HEK293T (cell line): Measurements from ENCODE around the gene DPP3.

Source experiments
- CTCF ChIA-PET: fragments of 350-600 bp; formaldehyde crosslinking; extraction: SDS; loops from one replicate; lab custom pipeline; 2021; ENCODE audit warnings: antibody characterized with exemption, inconsistent platforms; lab: Yijun Ruan, JAX
- POLR2A ChIA-PET: fragments of 350-600 bp; formaldehyde crosslinking; extraction: SDS; loops from one replicate; lab custom pipeline; 2020; ENCODE audit warnings: antibody characterized with exemption, inconsistent platforms; lab: Yijun Ruan, JAX
- DNase-seq: peaks from one replicate; pipeline ENCODE4 v3.0.0; 2012; ENCODE audit warnings: mixed read lengths; ENCODE audit errors: extremely low spot score
- ARNT ChIP-seq: fragments of 450-650 bp; IDR thresholded peaks from 2 replicates; pipeline ENCODE4 v1.6.1; 2017; ENCODE audit warnings: mild to moderate bottlenecking
- BHLHE40 ChIP-seq: fragments of 450-650 bp; IDR thresholded peaks from 2 replicates; pipeline ENCODE4 v1.6.1; 2016; ENCODE audit warnings: mild to moderate bottlenecking, moderate library complexity, borderline replicate concordance
- CTBP1 ChIP-seq: fragments of 450-650 bp; IDR thresholded peaks from 2 replicates; pipeline ENCODE4 v1.6.1; 2016; ENCODE audit warnings: borderline replicate concordance
- ELF4 ChIP-seq: fragments of 450-650 bp; IDR thresholded peaks from 2 replicates; pipeline ENCODE4 v1.6.1; 2017; ENCODE audit warnings: antibody characterized with exemption
- FOXA1 ChIP-seq: fragments of 450-650 bp; IDR thresholded peaks from 2 replicates; pipeline ENCODE4 v1.6.1; 2016; ENCODE audit warnings: mild to moderate bottlenecking
- FOXK2 ChIP-seq: fragments of 450-650 bp; IDR thresholded peaks from 2 replicates; pipeline ENCODE4 v1.6.1; 2016; ENCODE audit warnings: mild to moderate bottlenecking
- FOXM1 ChIP-seq: fragments of 450-650 bp; IDR thresholded peaks from 2 replicates; pipeline ENCODE4 v1.6.1; 2017; ENCODE audit warnings: mild to moderate bottlenecking, borderline replicate concordance
- HDGF ChIP-seq: fragments of 450-650 bp; IDR thresholded peaks from 2 replicates; pipeline ENCODE4 v1.6.1; 2017; ENCODE audit warnings: antibody characterized with exemption, borderline replicate concordance
- L3MBTL2 ChIP-seq: fragments of 450-650 bp; conservative IDR thresholded peaks from 2 replicates; pipeline ENCODE4 v1.6.1; 2016; ENCODE audit warnings: mild to moderate bottlenecking
- LEF1 ChIP-seq: fragments of 450-650 bp; IDR thresholded peaks from 2 replicates; pipeline ENCODE4 v1.6.1; 2017; ENCODE audit warnings: mild to moderate bottlenecking, borderline replicate concordance
- NFRKB ChIP-seq: fragments of 450-650 bp; IDR thresholded peaks from 2 replicates; pipeline ENCODE4 v1.6.1; 2016; ENCODE audit warnings: mild to moderate bottlenecking, moderate library complexity
- SP1 ChIP-seq: fragments of 450-650 bp; IDR thresholded peaks from 2 replicates; pipeline ENCODE4 v1.6.1; 2017
- SUZ12 ChIP-seq: fragments of 450-650 bp; IDR thresholded peaks from 2 replicates; pipeline ENCODE4 v1.6.1; 2016; ENCODE audit warnings: mild to moderate bottlenecking
- TARDBP ChIP-seq: fragments of 450-650 bp; IDR thresholded peaks from 2 replicates; pipeline ENCODE4 v1.6.1; 2016
- ZNF384 ChIP-seq: fragments of 450-650 bp; IDR thresholded peaks from 2 replicates; pipeline ENCODE4 v1.6.1; 2016
- TF ChIP-seq, protein P1 (sequence below): fragments of 450-650 bp; IDR thresholded peaks from 2 replicates; pipeline ENCODE4 v1.6.1; 2016

The DPP3 gene

DNA sequence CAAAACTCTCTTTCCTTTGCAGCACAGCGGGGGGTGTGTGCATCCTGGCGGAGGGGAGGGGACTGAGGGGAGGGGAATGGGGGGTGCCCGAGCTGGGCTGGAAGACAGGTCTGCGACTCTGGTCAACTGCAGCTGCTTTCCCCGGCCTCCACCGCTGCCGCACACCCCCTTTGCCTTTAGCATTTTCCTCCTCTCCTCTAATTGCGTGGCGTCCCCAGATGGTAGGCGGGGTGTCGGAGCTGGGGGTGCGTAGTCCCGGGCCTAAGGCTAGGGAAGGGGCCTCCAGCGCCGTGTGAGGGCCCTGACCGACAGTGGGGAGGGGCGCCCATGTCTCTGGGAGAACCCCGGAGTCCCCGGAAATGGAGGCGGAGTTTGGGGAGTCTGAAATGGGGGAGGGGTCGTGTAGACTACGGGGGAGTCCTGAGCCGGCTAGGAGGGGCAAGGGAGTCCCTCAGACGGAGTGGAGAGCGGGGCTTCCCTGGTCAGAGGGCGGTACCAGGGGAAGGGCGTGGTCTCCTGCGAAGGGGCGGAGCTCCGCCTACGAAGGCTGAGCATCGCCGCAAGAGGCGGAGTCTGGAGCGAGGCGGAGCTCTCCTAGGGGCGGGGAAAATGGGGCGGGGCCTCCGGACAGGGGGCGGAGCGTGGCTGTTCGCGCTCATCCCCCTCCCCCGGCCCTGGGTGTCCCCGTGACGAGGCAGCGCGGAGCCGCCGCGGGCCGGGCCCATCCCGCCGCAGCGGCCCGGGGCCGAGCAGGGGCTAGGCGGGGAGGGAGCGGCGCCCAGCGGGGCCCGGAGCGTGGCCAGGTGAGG is 13.8 kb upstream of the DPP3 start, which contains the start of gene PELI3:
Gene PELI3 (plus strand): TSS at position 681 of the 809 bp plus-strand sequence. CDS start 1,224 bp downstream, outside the sequence.
- ChIA-PET POLR2A (interaction anchor here (0.6 to 1.7 kb wide), 5 partner anchors 12 to 45 kb away, joined by 3 to 11 read pairs (median 3); partner anchors contain the start of genes DPP3, MRPL11 and NPAS4), CTCF (interaction anchor here (0.9 kb wide), 2 partner anchors 27 to 155 kb away, joined by 3 to 4 read pairs; no protein-coding TSS in a partner anchor)
- peak; percentile 100 for DNase-seq
- TF ChIP-seq CTBP1 (no peak), TARDBP (no peak), ZNF384 (no peak), SP1 (no peak), HDGF (no peak), SUZ12 (no peak), FOXA1 (no peak)

DNA sequence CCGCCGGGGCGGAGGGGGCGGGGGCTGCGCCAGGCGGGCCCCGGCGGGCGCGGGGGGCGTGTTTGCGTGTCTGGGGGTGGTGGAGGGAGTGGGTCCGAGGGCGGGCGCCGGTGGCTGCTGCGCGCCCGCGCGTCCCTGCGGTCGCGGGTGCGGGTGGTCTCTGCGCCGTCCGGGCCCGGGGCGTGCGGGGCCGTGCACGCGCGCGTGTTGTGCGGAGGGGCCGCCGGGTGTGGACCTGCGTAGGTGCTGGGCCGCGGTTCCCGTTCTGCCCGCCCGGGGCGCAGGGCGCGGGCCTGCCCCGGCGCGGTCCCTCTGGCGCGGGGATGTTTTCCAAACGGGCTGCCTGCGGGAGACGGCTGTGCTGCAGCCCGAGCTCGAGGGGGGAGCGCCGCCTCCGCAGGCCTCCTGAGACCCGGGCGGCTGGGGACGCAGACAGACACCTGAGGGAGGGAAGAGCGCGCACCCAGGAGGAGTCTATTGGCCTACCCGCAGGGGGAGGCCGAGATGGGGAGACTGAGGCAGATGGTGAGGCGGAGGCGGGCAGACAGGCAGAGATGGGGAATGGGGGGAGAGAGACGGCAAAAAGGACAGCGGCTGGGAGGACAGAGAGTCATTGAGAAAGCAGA is 13.1 kb upstream of the DPP3 start:
- ChIA-PET CTCF (interaction anchor here (0.9 kb wide), 2 partner anchors 28 to 156 kb away, joined by 3 to 4 read pairs; no protein-coding TSS in a partner anchor), POLR2A (interaction anchor here (0.6 to 2.7 kb wide), 6 partner anchors 12 to 46 kb away, joined by 3 to 14 read pairs (median 6); partner anchors contain the start of genes DPP3, MRPL11 and NPAS4)
- TF ChIP-seq CTBP1 (no peak), ARNT (no peak), NFRKB (no peak), FOXM1 (no peak), L3MBTL2 (no peak), BHLHE40 (no peak), ZNF384 (no peak), HDGF (no peak)
- TF ChIP-seq, protein P1, sequence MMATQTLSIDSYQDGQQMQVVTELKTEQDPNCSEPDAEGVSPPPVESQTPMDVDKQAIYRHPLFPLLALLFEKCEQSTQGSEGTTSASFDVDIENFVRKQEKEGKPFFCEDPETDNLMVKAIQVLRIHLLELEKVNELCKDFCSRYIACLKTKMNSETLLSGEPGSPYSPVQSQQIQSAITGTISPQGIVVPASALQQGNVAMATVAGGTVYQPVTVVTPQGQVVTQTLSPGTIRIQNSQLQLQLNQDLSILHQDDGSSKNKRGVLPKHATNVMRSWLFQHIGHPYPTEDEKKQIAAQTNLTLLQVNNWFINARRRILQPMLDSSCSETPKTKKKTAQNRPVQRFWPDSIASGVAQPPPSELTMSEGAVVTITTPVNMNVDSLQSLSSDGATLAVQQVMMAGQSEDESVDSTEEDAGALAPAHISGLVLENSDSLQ: no peak
- peak; percentile 62 for DNase-seq

DNA sequence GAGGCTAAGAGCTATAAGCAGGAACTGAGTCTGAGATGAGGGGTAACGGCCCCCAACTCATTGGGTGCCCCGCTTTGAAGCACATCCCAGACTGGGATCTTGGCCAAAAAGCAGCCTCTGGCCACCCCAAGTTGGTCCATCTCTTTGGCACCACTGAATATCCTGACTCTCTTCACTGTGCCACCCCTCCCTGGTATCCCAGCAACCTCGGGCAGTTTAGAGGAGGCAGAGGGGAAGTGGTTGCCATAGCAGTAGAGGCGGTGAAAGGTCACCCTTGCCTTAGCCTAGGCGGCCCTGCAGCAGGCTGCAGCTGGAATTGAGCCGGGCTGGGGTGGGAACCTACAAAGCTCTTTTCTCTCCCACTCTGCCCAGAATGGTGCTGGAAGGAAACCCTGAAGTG is 12.5 kb upstream of the DPP3 start:
- TF ChIP-seq SUZ12 (no peak), ELF4 (no peak), HDGF (no peak)
- TF ChIP-seq, protein P1: no peak
- no peak for DNase-seq
- CTCF ChIA-PET: no interaction called here
- POLR2A ChIA-PET: interaction anchor here (1.9 to 2.7 kb wide), 2 partner anchors 12 to 29 kb away, joined by 4 to 14 read pairs; partner anchors contain the start of genes DPP3 and MRPL11

DNA sequence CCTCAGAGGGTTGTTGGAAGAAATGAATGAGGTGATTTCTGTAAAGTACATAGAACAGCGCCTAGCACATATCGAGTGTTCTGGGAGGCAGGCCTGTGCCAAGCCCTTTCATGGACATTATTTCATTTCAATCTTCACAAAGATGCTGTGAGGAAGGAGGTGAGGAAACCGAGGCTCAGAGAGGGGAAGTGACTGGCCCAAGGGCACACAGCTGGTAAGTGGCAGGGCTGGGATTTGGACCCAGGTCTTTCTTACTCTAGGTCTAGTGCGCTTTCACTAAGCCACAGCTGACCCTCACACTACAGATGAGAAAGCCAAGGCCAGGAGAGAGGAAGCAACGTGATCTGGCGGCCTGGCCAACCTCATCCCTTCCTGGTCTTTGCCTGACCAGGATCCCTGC is 11.5 kb upstream of the DPP3 start:
- DNase-seq: no peak
- POLR2A ChIA-PET: interaction anchor here (1.9 to 2.7 kb wide), 2 partner anchors 11 to 30 kb away, joined by 4 to 14 read pairs; partner anchors contain the start of genes DPP3 and MRPL11
- TF ChIP-seq ELF4: no peak
- no peak for TF ChIP-seq TARDBP
- CTCF ChIA-PET: interaction anchor here (1.5 kb wide), 1 partner anchor 10 kb away, joined by 8 read pairs; no protein-coding TSS in a partner anchor

DNA sequence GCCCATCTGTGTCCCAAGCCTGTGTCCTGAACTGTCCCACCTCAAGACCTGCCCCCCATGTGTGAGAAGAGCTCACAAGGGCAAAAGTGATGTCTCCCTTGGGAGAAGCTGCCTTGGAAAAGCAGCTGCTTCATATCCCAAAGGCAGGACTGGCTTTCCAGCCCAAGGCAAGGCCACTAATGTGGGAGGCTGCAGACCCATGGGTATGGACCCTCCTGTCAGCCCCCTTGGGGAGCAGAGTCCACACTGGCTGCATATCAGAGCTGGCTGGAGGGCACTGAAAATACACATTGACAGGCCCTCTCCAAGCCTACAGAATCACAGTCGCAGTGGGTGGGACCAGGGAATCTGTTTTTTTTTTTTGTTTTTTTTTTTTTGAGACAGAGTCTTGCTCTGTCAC is 10.8 kb upstream of the DPP3 start:
- no peak for TF ChIP-seq SP1
- peak; percentile 39; the same call in 1 of the 2 replicates for TF ChIP-seq ZNF384
- TF ChIP-seq NFRKB: no peak
- DNase-seq: no peak
- POLR2A ChIA-PET: interaction anchor here (1.9 to 2.7 kb wide), 2 partner anchors 11 to 31 kb away, joined by 4 to 14 read pairs; partner anchors contain the start of genes DPP3 and MRPL11
- CTCF ChIA-PET: interaction anchor here (1.0 to 1.5 kb wide), 2 partner anchors 9 to 22 kb away, joined by 4 to 8 read pairs; no protein-coding TSS in a partner anchor

DNA sequence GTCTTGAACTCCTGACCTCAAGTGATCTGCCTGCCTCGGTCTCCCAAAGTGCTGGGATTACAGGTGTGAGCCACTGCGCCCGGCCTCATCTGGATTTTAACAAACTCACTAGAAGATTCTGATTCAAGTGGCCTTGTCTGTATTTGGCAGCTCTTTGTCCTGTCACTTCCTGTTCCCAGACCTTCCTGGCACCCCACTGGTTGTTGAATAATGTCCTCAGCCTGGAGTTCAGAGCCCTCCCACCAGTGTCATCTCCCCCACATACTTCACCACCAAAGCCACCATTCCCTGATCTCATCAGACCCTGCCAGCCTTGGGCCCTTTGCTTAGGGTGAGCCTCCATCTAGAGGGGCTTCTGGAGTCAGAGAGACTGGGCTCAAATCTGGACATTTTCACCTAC is 10.2 kb upstream of the DPP3 start:
- no peak for DNase-seq

DNA sequence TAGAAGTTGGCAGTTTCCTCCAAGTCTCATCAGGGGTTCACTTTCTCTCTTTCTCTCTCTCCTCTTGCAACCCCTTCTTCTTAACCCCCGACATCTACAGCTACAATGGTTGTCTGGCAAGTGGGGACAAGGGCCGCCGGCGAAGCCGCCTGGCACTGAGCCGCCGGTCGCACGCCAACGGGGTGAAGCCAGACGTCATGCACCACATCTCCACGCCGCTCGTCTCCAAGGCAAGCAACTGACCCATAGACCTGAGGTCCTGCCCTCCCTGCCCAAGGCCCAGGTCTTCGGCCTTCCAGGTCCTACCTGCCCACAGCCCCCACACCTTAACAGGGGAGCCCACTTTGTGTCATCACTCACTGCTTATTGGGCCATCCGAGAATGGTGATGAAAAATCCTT is 9.1 kb upstream of the DPP3 start:
- ChIA-PET CTCF (interaction anchor here (1.2 kb wide), 1 partner anchor 8 kb away, joined by 3 read pairs; no protein-coding TSS in a partner anchor), POLR2A (interaction anchor here (1.5 kb wide), 1 partner anchor 9 kb away, joined by 6 read pairs; the partner anchor contains the start of gene DPP3)
- TF ChIP-seq L3MBTL2: no peak
- TF ChIP-seq ELF4: no peak
- TF ChIP-seq FOXM1: no peak
- no peak for TF ChIP-seq FOXK2
- no peak for TF ChIP-seq ZNF384
- TF ChIP-seq FOXA1: no peak
- TF ChIP-seq SUZ12: no peak
- no peak for TF ChIP-seq SP1
- TF ChIP-seq, protein P1: no peak
- no peak for TF ChIP-seq HDGF
- TF ChIP-seq TARDBP: no peak
- no peak for TF ChIP-seq ARNT
- TF ChIP-seq NFRKB: no peak
- no peak for TF ChIP-seq BHLHE40
- TF ChIP-seq LEF1: no peak
- TF ChIP-seq CTBP1: no peak
- DNase-seq: no peak

More for the DNA sequence above, 10.2 kb upstream of the DPP3 start:
- ChIA-PET POLR2A (interaction anchor here (1.5 kb wide), 1 partner anchor 10 kb away, joined by 6 read pairs; the partner anchor contains the start of gene DPP3), CTCF (interaction anchor here (1.0 to 1.2 kb wide), 2 partner anchors 9 to 21 kb away, joined by 3 to 4 read pairs; no protein-coding TSS in a partner anchor)
- TF ChIP-seq FOXM1: no peak
- no peak for TF ChIP-seq ARNT
- no peak for TF ChIP-seq CTBP1
- TF ChIP-seq SUZ12: no peak
- no peak for TF ChIP-seq SP1
- TF ChIP-seq ZNF384: no peak
- no peak for TF ChIP-seq HDGF
- no peak for TF ChIP-seq L3MBTL2
- TF ChIP-seq TARDBP: no peak
